Prostate gland (tissue), 2 donors: Measurements from ENCODE around the gene PEAK1.

Experiments used
- POLR2AphosphoS5 ChIP-seq: sonication (generic); formaldehyde crosslinking; IDR thresholded peaks from one replicate; pipeline ENCODE4 v1.6.1; 2017; ENCODE audit warnings: antibody characterized with exemption
- TF ChIP-seq, protein P1 (sequence below), 4 experiments: fragments of 200-600 bp in 2 of 4; fragments of 450-650 bp in 2 of 4; sonication (generic) in 2 of 4; IDR thresholded peaks; 1 replicate in 3 of 4; 2 replicates in 1 of 4; pipeline ENCODE4 v1.5.1; 2016 to 2019; ENCODE audit warnings: antibody characterized with exemption in 4 of 4, mild to moderate bottlenecking in 2 of 4, moderate library complexity in 2 of 4

GRCh38 chr15:77426377-77426776, 6.5 kb upstream of the PEAK1 start:
- TF ChIP-seq POLR2AphosphoS5, result no peak
- TF ChIP-seq, protein P1, sequence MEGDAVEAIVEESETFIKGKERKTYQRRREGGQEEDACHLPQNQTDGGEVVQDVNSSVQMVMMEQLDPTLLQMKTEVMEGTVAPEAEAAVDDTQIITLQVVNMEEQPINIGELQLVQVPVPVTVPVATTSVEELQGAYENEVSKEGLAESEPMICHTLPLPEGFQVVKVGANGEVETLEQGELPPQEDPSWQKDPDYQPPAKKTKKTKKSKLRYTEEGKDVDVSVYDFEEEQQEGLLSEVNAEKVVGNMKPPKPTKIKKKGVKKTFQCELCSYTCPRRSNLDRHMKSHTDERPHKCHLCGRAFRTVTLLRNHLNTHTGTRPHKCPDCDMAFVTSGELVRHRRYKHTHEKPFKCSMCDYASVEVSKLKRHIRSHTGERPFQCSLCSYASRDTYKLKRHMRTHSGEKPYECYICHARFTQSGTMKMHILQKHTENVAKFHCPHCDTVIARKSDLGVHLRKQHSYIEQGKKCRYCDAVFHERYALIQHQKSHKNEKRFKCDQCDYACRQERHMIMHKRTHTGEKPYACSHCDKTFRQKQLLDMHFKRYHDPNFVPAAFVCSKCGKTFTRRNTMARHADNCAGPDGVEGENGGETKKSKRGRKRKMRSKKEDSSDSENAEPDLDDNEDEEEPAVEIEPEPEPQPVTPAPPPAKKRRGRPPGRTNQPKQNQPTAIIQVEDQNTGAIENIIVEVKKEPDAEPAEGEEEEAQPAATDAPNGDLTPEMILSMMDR (IDR thresholded peaks at IDR 0.05), result no peak
